HCT116 (cell line): Measurements from ENCODE around the gene ZC3HAV1. TPM values are rescaled to one million over a fixed set of nuclear protein-coding genes. Genes with fewer than 3 reads are reported as not detected.

Experiments
- ATAC-seq: fragments of 200-7000 bp; cut with Tn5 transposase; 2 replicates; pipeline ENCODE4 v1.9.1; 2020; ENCODE audit warnings: mild to moderate bottlenecking, moderate library complexity
- BruUV-seq: library from RNA; stranded (reverse); fragments of 400-500 nt; replicated peaks from 2 replicates; lab custom pipeline; 2021; lab: Mats Ljungman, UMichigan
- CTCF ChIA-PET: fragments of 300-600 bp; sonication (Branson Sonifier 250); formaldehyde crosslinking; loops from one replicate; lab custom pipeline; 2021; ENCODE audit warnings: antibody characterized with exemption; lab: Charles Lee
- POLR2A ChIA-PET: fragments of 300-600, 350-600 bp; sonication (Branson Sonifier 250); formaldehyde crosslinking; loops from one replicate; lab custom pipeline; 2021; ENCODE audit warnings: antibody characterized with exemption; lab: Charles Lee
- RAD21 ChIA-PET, 2 experiments: fragments of 300-600 bp; sonication (Branson Sonifier 250); formaldehyde crosslinking; loops; one replicate each; lab custom pipeline; 2023; ENCODE audit warnings: low total read pairs in 2 of 2; ENCODE audit not compliant: uncharacterized antibody in 2 of 2, unreplicated experiment in 2 of 2, low non-redundant PET in 1 of 2; lab: Charles Lee
- DNase-seq: peaks from one replicate; pipeline ENCODE4 v3.0.0-alpha.2; 2010; ENCODE audit warnings: low read depth, low spot score
- H2AFZ ChIP-seq: fragments of 200-600 bp; shearing (Covaris generic), sonication (generic); 2 replicates; pipeline ENCODE4 v1.6.1; 2017; ENCODE audit warnings: low read depth, mixed run types, mixed read lengths, antibody characterized with exemption, low read length; ENCODE audit not compliant: poor library complexity, severe bottlenecking
- H3K27ac ChIP-seq: 2 replicates; pipeline ENCODE4 v1.5.1; 2012; ENCODE audit warnings: low read depth, low read length
- H3K27me3 ChIP-seq: fragments of 200-600 bp; sonication (generic); 2 replicates; pipeline ENCODE4 v1.6.1; 2016; ENCODE audit warnings: mixed run types, low read length, mixed read lengths; ENCODE audit not compliant: insufficient read depth
- H3K36me3 ChIP-seq, 2 experiments: fragments of 200-500 bp in 1 of 2; fragments of 200-600 bp in 1 of 2; sonication (Bioruptor generic) in 1 of 2; sonication (generic) in 1 of 2; 2 replicates each; pipeline versions ENCODE4 v1.5.1 to v1.6.1; 2014 to 2016; ENCODE audit warnings: low read length in 2 of 2, inconsistent platforms in 1 of 2, mixed read lengths in 1 of 2, mixed run types in 1 of 2; ENCODE audit not compliant: insufficient read depth in 2 of 2, control insufficient read depth in 1 of 2
- H3K4me1 ChIP-seq, 2 experiments: fragments of 200-600 bp in 1 of 2; sonication (generic) in 1 of 2; 2 replicates each; pipeline versions ENCODE4 v1.5.1 to v1.6.1; 2012 to 2017; ENCODE audit warnings: low read length in 2 of 2, inconsistent platforms in 1 of 2, mild to moderate bottlenecking in 1 of 2, mixed read lengths in 1 of 2, mixed run types in 1 of 2, moderate library complexity in 1 of 2; ENCODE audit not compliant: insufficient read depth in 2 of 2, control insufficient read depth in 1 of 2
- H3K4me2 ChIP-seq: fragments of 200-600 bp; sonication (generic); 2 replicates; pipeline ENCODE4 v1.6.1; 2017; ENCODE audit warnings: mixed run types, low read length, mixed read lengths
- H3K4me3 ChIP-seq, 2 experiments: fragments of 200-600 bp in 1 of 2; sonication (generic) in 1 of 2; replicated peaks in 1 of 2; 2 replicates each; pipeline ENCODE4 v1.5.1; 2011 to 2016; ENCODE audit warnings: low read length in 2 of 2, control low read depth in 1 of 2, low read depth in 1 of 2, mild to moderate bottlenecking in 1 of 2, mixed read lengths in 1 of 2, mixed run types in 1 of 2
- H3K79me2 ChIP-seq: fragments of 200-600 bp; sonication (generic); 2 replicates; pipeline ENCODE4 v1.6.1; 2017; ENCODE audit warnings: mild to moderate bottlenecking, mixed run types, low read length, moderate library complexity, mixed read lengths; ENCODE audit not compliant: insufficient read depth
- H3K9ac ChIP-seq: fragments of 200-600 bp; sonication (generic); 2 replicates; pipeline ENCODE4 v1.6.1; 2016; ENCODE audit warnings: low read length, mixed read lengths
- H3K9me2 ChIP-seq: fragments of 200-600 bp; sonication (generic), shearing (Covaris generic); 2 replicates; pipeline ENCODE4 v1.6.1; 2017; ENCODE audit warnings: mixed run types, mild to moderate bottlenecking, moderate library complexity; ENCODE audit not compliant: insufficient read depth
- H3K9me3 ChIP-seq, 2 experiments: fragments of 200-500 bp in 1 of 2; fragments of 200-600 bp in 1 of 2; sonication (Bioruptor generic) in 1 of 2; sonication (generic) in 1 of 2; 2 replicates each; pipeline ENCODE4 v1.6.1; 2014 to 2017; ENCODE audit warnings: low read length in 2 of 2, mixed read lengths in 2 of 2, inconsistent platforms in 1 of 2, low read depth in 1 of 2, mild to moderate bottlenecking in 1 of 2, mixed run types in 1 of 2, moderate library complexity in 1 of 2; ENCODE audit not compliant: control insufficient read depth in 1 of 2, insufficient read depth in 1 of 2
- H4K20me1 ChIP-seq: fragments of 200-600 bp; sonication (generic), shearing (Covaris generic); 2 replicates; pipeline ENCODE4 v1.6.1; 2017; ENCODE audit warnings: mixed run types, mild to moderate bottlenecking, moderate library complexity; ENCODE audit not compliant: insufficient read depth
- ELF1 ChIP-seq: IDR thresholded peaks from 2 replicates; pipeline ENCODE4 v1.6.1; 2012; ENCODE audit warnings: low read depth, borderline replicate concordance
- EZH2 ChIP-seq: fragments of 200-600 bp; sonication (generic); IDR thresholded peaks from 2 replicates; pipeline ENCODE4 v1.6.1; 2017; ENCODE audit warnings: antibody characterized with exemption, mixed run types
- EZH2phosphoT487 ChIP-seq: fragments of 200-600 bp; IDR thresholded peaks from 2 replicates; pipeline ENCODE4 v1.6.1; 2018; ENCODE audit warnings: antibody characterized with exemption, borderline replicate concordance
- FOSL1 ChIP-seq: IDR thresholded peaks from 2 replicates; pipeline ENCODE4 v1.6.1; 2012; ENCODE audit warnings: low read depth
- JUND ChIP-seq: IDR thresholded peaks from 2 replicates; pipeline ENCODE4 v1.6.1; 2012
- POLR2A ChIP-seq: IDR thresholded peaks from 2 replicates; pipeline ENCODE4 v1.7.0; 2011; ENCODE audit warnings: borderline replicate concordance; ENCODE audit not compliant: insufficient read depth, insufficient read length; ENCODE audit errors: extremely low read depth
- RAD21 ChIP-seq: IDR thresholded peaks from 2 replicates; pipeline ENCODE4 v1.6.1; 2012; ENCODE audit warnings: low read depth, mild to moderate bottlenecking
- SRF ChIP-seq: IDR thresholded peaks from 2 replicates; pipeline ENCODE4 v1.6.1; 2012; ENCODE audit warnings: low read depth
- TCF7L2 ChIP-seq: IDR thresholded peaks from 2 replicates; pipeline ENCODE4 v1.7.0; 2011; ENCODE audit warnings: borderline replicate concordance, inconsistent platforms; ENCODE audit not compliant: insufficient read depth, insufficient read length; ENCODE audit errors: extremely low read depth
- YY1 ChIP-seq: IDR thresholded peaks from 2 replicates; pipeline ENCODE4 v1.6.1; 2011; ENCODE audit warnings: low read length, low read depth, moderate library complexity, mild to moderate bottlenecking; ENCODE audit not compliant: insufficient replicate concordance; ENCODE audit errors: extremely low read depth
- ZFX ChIP-seq: fragments of 450-650 bp; IDR thresholded peaks from 2 replicates; pipeline ENCODE4 v1.6.1; 2017
- ZNF274 ChIP-seq: fragments of 200-500 bp; sonication (Bioruptor generic); IDR thresholded peaks from 2 replicates; pipeline ENCODE4 v1.6.1; 2014; ENCODE audit warnings: mild to moderate bottlenecking, low read depth, low read length, inconsistent platforms
- intact Hi-C: fragments of 100-400 bp; cut with micrococcal nuclease; formaldehyde crosslinking; loops from 2 replicates; pipeline ENCODE4 v1.10.0; 2022
- total RNA-seq: library from RNA; stranded (reverse); gene quantifications from one replicate; pipeline ENCODE4 v1.2.1, GENCODE V29; 2021; ENCODE audit not compliant: unreplicated experiment
- TF ChIP-seq, protein P1 (sequence below): IDR thresholded peaks from 2 replicates; pipeline ENCODE4 v1.6.1; 2011; ENCODE audit warnings: mild to moderate bottlenecking, low read length, moderate library complexity; ENCODE audit not compliant: insufficient replicate concordance; ENCODE audit errors: extremely low read depth

The ZC3HAV1 gene
- total RNA-seq, 1 experiment from 2014 or later, result 23.7 TPM

DNA sequence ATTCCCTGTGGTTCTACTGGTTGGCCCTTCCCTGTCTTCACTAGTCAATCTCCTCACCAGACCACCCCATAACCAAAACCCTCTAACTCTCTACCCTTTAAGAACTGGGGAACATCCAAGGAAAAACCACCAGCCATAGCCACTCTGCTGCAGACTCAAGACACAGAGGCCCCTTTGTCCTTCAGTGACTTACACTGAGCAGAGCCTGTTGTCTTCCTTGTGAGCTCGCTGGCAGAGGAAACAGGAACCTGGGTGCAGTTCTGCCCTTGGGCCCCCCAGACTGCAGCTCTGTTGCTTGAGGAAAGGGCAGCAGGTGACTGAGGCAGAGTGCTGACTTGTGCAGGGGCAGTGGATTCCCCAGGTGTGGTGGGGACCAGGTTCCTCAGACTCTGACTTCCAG is 30.6 kb downstream of the ZC3HAV1 start:
- no peak for ATAC-seq
- Histone ChIP-seq H3K27me3 (no peaks in the 10 kb centered on the region), H3K4me2 (no peak overlapping the region), H3K9me3 (no peaks in the 10 kb centered on the region), H3K4me3 (no peak overlapping the region), H3K36me3 (peaks cover 24 to 26% of the 10 kb centered on the region in 2 experiments; a peak in 3 of 4 replicates), H3K9ac (no peak overlapping the region), H4K20me1 (no peaks in the 10 kb centered on the region), H3K4me1 (0 out of 4 replicates have a peak, but pooled peaks cover 0 to 3% of the 10 kb centered on the region in 2 experiments), H3K9me2 (no peaks in the 10 kb centered on the region), H3K27ac (no peak overlapping the region), H3K79me2 (no peaks in the 10 kb centered on the region), H2AFZ (no peak overlapping the region)
- TF ChIP-seq SRF, result no peak
- no peak for TF ChIP-seq ELF1
- TF ChIP-seq ZNF274, result no peak
- TF ChIP-seq, protein P1, sequence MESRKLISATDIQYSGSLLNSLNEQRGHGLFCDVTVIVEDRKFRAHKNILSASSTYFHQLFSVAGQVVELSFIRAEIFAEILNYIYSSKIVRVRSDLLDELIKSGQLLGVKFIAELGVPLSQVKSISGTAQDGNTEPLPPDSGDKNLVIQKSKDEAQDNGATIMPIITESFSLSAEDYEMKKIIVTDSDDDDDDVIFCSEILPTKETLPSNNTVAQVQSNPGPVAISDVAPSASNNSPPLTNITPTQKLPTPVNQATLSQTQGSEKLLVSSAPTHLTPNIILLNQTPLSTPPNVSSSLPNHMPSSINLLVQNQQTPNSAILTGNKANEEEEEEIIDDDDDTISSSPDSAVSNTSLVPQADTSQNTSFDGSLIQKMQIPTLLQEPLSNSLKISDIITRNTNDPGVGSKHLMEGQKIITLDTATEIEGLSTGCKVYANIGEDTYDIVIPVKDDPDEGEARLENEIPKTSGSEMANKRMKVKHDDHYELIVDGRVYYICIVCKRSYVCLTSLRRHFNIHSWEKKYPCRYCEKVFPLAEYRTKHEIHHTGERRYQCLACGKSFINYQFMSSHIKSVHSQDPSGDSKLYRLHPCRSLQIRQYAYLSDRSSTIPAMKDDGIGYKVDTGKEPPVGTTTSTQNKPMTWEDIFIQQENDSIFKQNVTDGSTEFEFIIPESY, result no peak
- no peak for TF ChIP-seq YY1
- no peak for TF ChIP-seq ZFX
- no peak for TF ChIP-seq RAD21
- no peak for TF ChIP-seq EZH2
- no peak for TF ChIP-seq POLR2A
- TF ChIP-seq JUND, result no peak
- no peak for TF ChIP-seq FOSL1
- no peak for TF ChIP-seq TCF7L2
- TF ChIP-seq EZH2phosphoT487, result no peak
- no peak for DNase-seq
- BruUV-seq, result no TSS peak
- intact Hi-C loops, result no loop called here
- POLR2A ChIA-PET, result no interaction called here
- RAD21 ChIA-PET, result no interaction called here
- CTCF ChIA-PET, result interaction anchor here (0.9 kb wide), 1 partner anchor 192 kb away, joined by 3 read pairs; no protein-coding TSS in a partner anchor
